HG02943 (cell line): Measurements from ENCODE around the gene CDK19.
A peak's percentile ranks its signal among the peaks of the same experiment; 100 is the strongest.
"Not testable (repeated sequence)": the region's sequence is repeated elsewhere in the genome, so short reads cannot be mapped to it uniquely, and the experiment has no call there.

Experiments used
- ATAC-seq: cut with Tn5 transposase; IDR thresholded peaks from one replicate; pipeline ENCODE4 v1.9.1; 2021; ENCODE audit warnings: mild to moderate bottlenecking, low read depth, moderate library complexity; ENCODE audit not compliant: unreplicated experiment

Gene CDK19

GRCh38 chr6:110815411-110816409 is at the start of gene CDK19:
CDK19 (minus strand) TSS chr6:110815469; CDS start chr6:110815136, 333 bp downstream.
- peak; percentile 79 for ATAC-seq

DNA sequence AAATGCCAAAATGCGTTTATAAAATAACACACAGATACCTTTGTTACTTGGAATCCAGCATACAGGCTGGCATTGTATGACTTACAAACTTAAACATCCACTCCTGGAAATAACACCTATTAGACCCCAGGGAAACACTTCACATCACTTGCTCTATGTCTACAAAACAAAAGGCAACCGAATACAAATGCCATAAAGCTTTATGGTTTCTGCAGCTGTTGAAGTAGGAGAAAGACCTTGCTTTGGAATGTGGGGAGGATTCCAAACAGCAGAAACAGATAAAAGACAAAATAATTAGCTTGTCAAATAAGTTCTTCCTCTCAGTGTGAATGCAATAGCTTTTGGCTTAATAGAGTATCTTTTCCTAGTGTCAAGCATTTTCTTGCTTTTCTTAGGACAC is 49.6 kb upstream of the CDK19 start:
- ATAC-seq, result no peak

DNA sequence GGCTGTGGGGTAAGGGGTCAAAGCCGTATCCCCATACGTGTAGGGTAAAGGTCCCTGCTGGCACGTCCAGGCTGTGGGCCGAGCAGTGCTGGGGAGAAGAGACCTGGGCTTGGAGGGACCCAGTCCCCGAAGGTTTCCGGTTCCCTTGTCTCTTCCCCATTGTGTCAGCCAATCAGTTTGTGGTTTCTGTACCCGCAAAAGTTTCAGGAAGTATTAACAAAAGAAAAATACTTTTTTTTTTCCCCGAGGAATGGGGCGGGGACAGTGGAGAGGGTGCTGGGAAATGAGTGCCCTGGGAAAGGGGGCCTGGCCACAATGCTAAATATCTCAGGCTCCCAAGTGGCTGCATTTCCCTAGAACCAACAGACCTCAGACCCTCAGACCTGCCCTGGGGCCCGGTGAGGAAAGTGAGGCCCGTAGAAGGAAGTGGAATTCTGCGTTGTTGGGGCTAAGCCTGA is 44.1 kb upstream of the CDK19 start:
- no peak for ATAC-seq

GRCh38 chr6:110858562-110859214 is 43.4 kb upstream of the CDK19 start:
- no peak for ATAC-seq

DNA sequence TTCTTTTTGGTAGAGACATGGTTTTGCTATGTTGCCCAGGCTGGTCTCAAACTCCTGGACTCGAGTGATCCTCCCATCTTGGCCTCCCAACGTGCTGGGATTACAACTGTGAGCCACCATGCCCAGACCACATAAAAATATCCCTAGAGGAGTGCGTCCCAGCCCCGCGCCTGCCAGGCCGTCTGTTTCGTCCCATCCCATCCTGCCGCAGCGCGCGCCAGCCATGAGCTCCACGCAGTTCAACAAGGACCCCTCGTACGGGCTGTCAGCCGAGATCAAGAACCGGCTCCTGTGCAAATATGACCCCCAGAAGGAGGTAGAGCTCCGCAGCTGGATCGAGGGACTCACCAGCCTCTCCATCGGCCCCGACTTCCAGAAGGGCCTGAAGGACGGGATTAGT is 42.7 kb upstream of the CDK19 start:
- ATAC-seq, result no peak

GRCh38 chr6:110856296-110856695 is 41.0 kb upstream of the CDK19 start:
- ATAC-seq, result no peak

DNA sequence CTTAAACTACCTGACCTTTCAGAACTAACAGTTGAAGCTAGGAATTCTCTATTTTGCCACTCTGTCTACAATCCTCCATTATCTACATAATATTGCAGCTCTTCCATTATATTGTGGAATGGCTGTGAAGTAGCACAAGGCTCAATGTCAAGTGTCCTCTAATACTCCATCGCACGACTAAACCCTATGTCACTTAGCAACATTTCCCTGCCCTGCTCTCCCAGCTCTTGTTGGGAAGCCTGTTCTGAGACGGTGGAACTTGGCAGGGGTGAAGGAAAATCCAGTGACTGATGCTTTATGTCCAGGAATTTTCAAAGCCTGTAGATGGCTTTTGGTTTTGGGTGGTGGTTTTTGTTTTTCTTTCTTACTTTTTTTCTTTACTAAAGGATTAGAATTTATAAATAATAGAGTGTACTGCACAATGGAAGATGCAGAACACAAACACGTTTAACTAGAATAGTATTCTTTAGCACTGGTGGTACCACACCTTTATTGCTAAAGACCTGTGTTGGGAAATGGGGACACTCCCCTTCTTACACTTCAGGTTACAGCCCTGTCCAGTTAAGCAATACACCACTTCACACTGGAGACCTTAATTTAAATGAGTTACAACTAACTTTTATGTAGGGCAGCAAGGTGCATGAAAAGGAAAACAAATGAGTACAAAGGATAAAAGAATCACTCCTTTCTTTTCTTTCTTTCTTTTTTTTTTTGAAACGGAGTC is 38.6 kb upstream of the CDK19 start:
- no peak for ATAC-seq

- no peak for ATAC-seq
Measured at GRCh38 chr6:110852773-110853172, 37.5 kb upstream of the CDK19 start.

DNA sequence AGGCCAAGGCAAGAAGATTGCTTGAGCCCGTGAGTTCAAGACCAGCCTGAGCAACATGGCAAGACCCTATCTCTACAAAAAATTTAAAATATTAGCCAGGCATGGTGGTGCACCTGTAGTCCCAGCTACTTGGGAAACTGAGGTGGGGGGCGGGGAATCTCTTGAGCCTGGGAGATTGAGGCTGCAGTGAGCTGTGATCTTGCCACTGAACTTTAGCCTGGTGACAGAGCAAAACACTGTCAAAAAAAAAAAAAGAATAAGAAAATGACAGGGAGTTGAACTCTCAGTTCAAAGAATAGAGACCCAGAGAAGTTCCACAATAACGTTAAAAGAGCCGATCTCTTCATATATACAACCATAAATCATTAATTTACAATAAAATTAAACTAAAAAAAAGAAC is 34.5 kb upstream of the CDK19 start:
- ATAC-seq, result no peak

GRCh38 chr6:110841266-110841665 is 26.0 kb upstream of the CDK19 start:
- no peak for ATAC-seq

- not testable (repeated sequence) for ATAC-seq
Measured at GRCh38 chr6:110835751-110836150, 20.5 kb upstream of the CDK19 start.

GRCh38 chr6:110833831-110834230 is 18.6 kb upstream of the CDK19 start:
- ATAC-seq, result no peak

GRCh38 chr6:110831405-110831804 is 16.1 kb upstream of the CDK19 start:
- ATAC-seq, result no peak

DNA sequence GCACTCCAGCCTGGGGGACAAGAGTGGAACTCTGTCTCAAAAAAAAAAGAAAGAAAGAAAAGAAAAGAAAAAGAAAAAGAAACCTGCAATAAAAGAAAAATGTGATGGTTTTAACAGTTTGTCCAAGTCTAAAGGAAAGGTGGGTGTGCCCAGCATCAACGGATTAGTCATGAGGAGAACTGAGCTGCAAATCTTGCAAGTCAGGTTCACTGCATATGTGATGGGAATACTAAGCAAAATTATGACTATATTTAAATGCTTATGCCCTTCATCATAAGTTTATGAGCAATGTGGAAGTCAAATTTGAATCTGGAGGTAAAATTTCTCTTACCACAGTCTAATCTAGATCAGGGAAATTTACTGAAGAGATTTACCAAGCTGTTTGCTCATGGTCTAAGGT is 13.1 kb upstream of the CDK19 start:
- ATAC-seq, result no peak

- no peak for ATAC-seq
Measured at GRCh38 chr6:110826236-110827129, 11.2 kb upstream of the CDK19 start.

- no peak for ATAC-seq
Measured at GRCh38 chr6:110823146-110823545, 7.9 kb upstream of the CDK19 start.

- ATAC-seq, result no peak
Measured at GRCh38 chr6:110822249-110822648, 7.0 kb upstream of the CDK19 start.

- no peak for ATAC-seq
Measured at GRCh38 chr6:110816677-110817076, 1.4 kb upstream of the CDK19 start.

- no peak for ATAC-seq
Measured at GRCh38 chr6:110815015-110815410, 256 bp downstream of the CDK19 start.
